Activated CD4-positive, alpha-beta memory T cell treated with anti-CD3 and anti-CD28 coated beads, Interleukin-2, amount 10 ng/mL, durations not matched to agents 7 days and 5 days (primary cell): Measurements from ENCODE around the gene CFAP99. TPM values are rescaled to one million over a fixed set of nuclear protein-coding genes. Genes with fewer than 3 reads are reported as not detected.

ENCODE experiments used
- CTCF ChIA-PET: fragments of 350-600 bp; sonication (Branson Sonifier 250); formaldehyde crosslinking; loops from one replicate; lab custom pipeline; 2021; ENCODE audit warnings: antibody characterized with exemption, inconsistent platforms; lab: Charles Lee
- POLR2A ChIA-PET: fragments of 350-600 bp; sonication (Branson Sonifier 250); formaldehyde crosslinking; loops from one replicate; lab custom pipeline; 2021; ENCODE audit warnings: antibody characterized with exemption; lab: Charles Lee
- DNase-seq: peaks from one replicate; pipeline ENCODE4 v3.0.0-alpha.2; 2020
- H3K27ac Mint-ChIP-seq: one replicate; pipeline ENCODE4 v1.8.0; 2021; ENCODE audit warnings: mild to moderate bottlenecking, mixed read lengths
- H3K27me3 Mint-ChIP-seq: one replicate; pipeline ENCODE4 v1.8.0; 2021; ENCODE audit warnings: mixed read lengths
- H3K36me3 Mint-ChIP-seq: one replicate; pipeline ENCODE4 v1.8.0; 2021; ENCODE audit warnings: low read depth, mixed read lengths
- H3K4me1 Mint-ChIP-seq: one replicate; pipeline ENCODE4 v1.8.0; 2021; ENCODE audit warnings: mixed read lengths
- H3K4me3 Mint-ChIP-seq: one replicate; pipeline ENCODE4 v1.8.0; 2021; ENCODE audit warnings: mild to moderate bottlenecking, mixed read lengths
- H3K9me3 Mint-ChIP-seq: one replicate; pipeline ENCODE4 v1.8.0; 2021; ENCODE audit warnings: mixed read lengths
- total RNA-seq, 2 experiments: library from RNA; stranded (reverse); gene quantifications; one replicate each; pipeline ENCODE4 v1.2.3, GENCODE V29; 2021

The CFAP99 gene
- total RNA-seq, 2 experiments from 2014 or later, result 0.08 TPM

- CTCF ChIA-PET, result interaction anchor here (1.0 to 1.8 kb wide), 2 partner anchors 52 to 176 kb away, joined by 3 to 6 read pairs; partner anchors contain the start of gene RNF4
- Mint-ChIP-seq H3K4me3 (peak overlapping the region; percentile 78), H3K4me1 (peaks cover 62% of the 10 kb centered on the region), H3K9me3 (no peaks in the 10 kb centered on the region), H3K36me3 (no peaks in the 10 kb centered on the region), H3K27me3 (peaks cover 23% of the 10 kb centered on the region), H3K27ac (peak overlapping the region; percentile 67)
- DNase-seq, result peak; percentile 28
- POLR2A ChIA-PET, result interaction anchor here (0.6 to 5.8 kb wide), 8 partner anchors 17 to 695 kb away, joined by 3 to 105 read pairs (median 4); partner anchors contain the start of genes HAUS3, MXD4, NELFA and POLN
Observed at GRCh38 chr4:2416564-2417225, 2.1 kb upstream of the CFAP99 start.

GRCh38 chr4:2417226-2417764 lies 1.5 kb upstream of the CFAP99 start:
- Mint-ChIP-seq H3K4me1 (peaks cover 56% of the 10 kb centered on the region), H3K27ac (peak overlapping the region; percentile 75), H3K9me3 (no peaks in the 10 kb centered on the region), H3K36me3 (no peaks in the 10 kb centered on the region), H3K4me3 (peak overlapping the region; percentile 92), H3K27me3 (peaks cover 26% of the 10 kb centered on the region)
- peak; percentile 39 for DNase-seq
- ChIA-PET CTCF (no interaction called here), POLR2A (interaction anchor here (1.1 to 5.8 kb wide), 2 partner anchors 51 to 409 kb away, joined by 3 to 105 read pairs; partner anchors contain the start of genes NELFA and RNF4)

- H3K27me3 Mint-ChIP-seq, result peaks cover 32% of the 10 kb centered on the region
- CTCF ChIA-PET, result interaction anchor here (0.7 to 4.1 kb wide), 8 partner anchors 16 to 200 kb away, joined by 3 to 15 read pairs (median 4); partner anchors contain the start of genes HAUS3, POLN and RNF4
- DNase-seq, result peak; percentile 35
Observed at GRCh38 chr4:2417765-2418649, 748 bp upstream of the CFAP99 start, which contains the start of gene ZFYVE28. TSS of gene ZFYVE28 (minus strand) at chr4:2418645. CDS start at chr4:2418323, 322 bp downstream.

GRCh38 chr4:2419814-2420213 lies 1.1 kb downstream of the CFAP99 start:
- Mint-ChIP-seq H3K4me1 (peaks cover 31% of the 10 kb centered on the region), H3K9me3 (no peaks in the 10 kb centered on the region), H3K4me3 (peak overlapping the region; percentile 27), H3K27me3 (peaks cover 32% of the 10 kb centered on the region), H3K27ac (no peak overlapping the region), H3K36me3 (no peaks in the 10 kb centered on the region)
- ChIA-PET POLR2A (interaction anchor here (0.9 to 2.0 kb wide), 8 partner anchors 12 to 180 kb away, joined by 3 to 21 read pairs (median 4); partner anchors contain the start of genes HAUS3, POLN and RNF4), CTCF (interaction anchor here (0.5 to 4.1 kb wide), 12 partner anchors 8 to 200 kb away, joined by 3 to 15 read pairs (median 4); partner anchors contain the start of genes HAUS3, MXD4, POLN and RNF4)
- no peak for DNase-seq

More at GRCh38 chr4:2417765-2418649, 748 bp upstream of the CFAP99 start, which contains the start of gene ZFYVE28:
- H3K4me3 Mint-ChIP-seq, result peak within 1 kb of the TSS; percentile 92
- peaks cover 49% of the 10 kb centered on the region for H3K4me1 Mint-ChIP-seq
- POLR2A ChIA-PET, result interaction anchor here (0.9 to 2.0 kb wide), 8 partner anchors 16 to 395 kb away, joined by 3 to 21 read pairs (median 8); partner anchors contain the start of genes HAUS3, MXD4, POLN and RNF4
- peak within 1 kb of the TSS; percentile 75 for H3K27ac Mint-ChIP-seq
- H3K36me3 Mint-ChIP-seq, result no peaks in the 10 kb centered on the region
- H3K9me3 Mint-ChIP-seq, result no peaks in the 10 kb centered on the region

GRCh38 chr4:2421928-2422327 lies 3.2 kb downstream of the CFAP99 start:
- ChIA-PET POLR2A (interaction anchor here (1.6 to 2.0 kb wide), 2 partner anchors 9 to 180 kb away, joined by 6 to 9 read pairs; partner anchors contain the start of genes HAUS3 and POLN), CTCF (interaction anchor here (0.6 to 4.1 kb wide), 7 partner anchors 9 to 330 kb away, joined by 3 to 15 read pairs (median 4); no protein-coding TSS in a partner anchor)
- no peak overlapping the region for H3K4me3 Mint-ChIP-seq
- H3K36me3 Mint-ChIP-seq, result no peaks in the 10 kb centered on the region
- H3K9me3 Mint-ChIP-seq, result no peaks in the 10 kb centered on the region
- DNase-seq, result no peak
- H3K27me3 Mint-ChIP-seq, result peaks cover 32% of the 10 kb centered on the region
- H3K4me1 Mint-ChIP-seq, result peaks cover 14% of the 10 kb centered on the region
- no peak overlapping the region for H3K27ac Mint-ChIP-seq

- no peaks in the 10 kb centered on the region for H3K36me3 Mint-ChIP-seq
- CTCF ChIA-PET, result interaction anchor here (1.2 kb wide), 1 partner anchor 16 kb away, joined by 3 read pairs; no protein-coding TSS in a partner anchor
- POLR2A ChIA-PET, result interaction anchor here (0.6 kb wide), 1 partner anchor 12 kb away, joined by 3 read pairs; no protein-coding TSS in a partner anchor
- H3K27me3 Mint-ChIP-seq, result peaks cover 32% of the 10 kb centered on the region
- H3K4me3 Mint-ChIP-seq, result no peak overlapping the region
- H3K4me1 Mint-ChIP-seq, result peaks cover 14% of the 10 kb centered on the region
- H3K27ac Mint-ChIP-seq, result no peak overlapping the region
- no peak for DNase-seq
- H3K9me3 Mint-ChIP-seq, result no peaks in the 10 kb centered on the region
Observed at GRCh38 chr4:2423066-2423465, 4.3 kb downstream of the CFAP99 start.

- ChIA-PET POLR2A (no interaction called here), CTCF (interaction anchor here (1.2 kb wide), 1 partner anchor 17 kb away, joined by 3 read pairs; no protein-coding TSS in a partner anchor)
- H3K9me3 Mint-ChIP-seq, result no peaks in the 10 kb centered on the region
- DNase-seq, result no peak
- H3K36me3 Mint-ChIP-seq, result no peaks in the 10 kb centered on the region
- peaks cover 32% of the 10 kb centered on the region for H3K27me3 Mint-ChIP-seq
- H3K4me3 Mint-ChIP-seq, result no peak overlapping the region
- H3K27ac Mint-ChIP-seq, result no peak overlapping the region
- H3K4me1 Mint-ChIP-seq, result peaks cover 14% of the 10 kb centered on the region
Observed at GRCh38 chr4:2423695-2424094, 4.9 kb downstream of the CFAP99 start.

- no peak overlapping the region for H3K27ac Mint-ChIP-seq
- H3K36me3 Mint-ChIP-seq, result no peaks in the 10 kb centered on the region
- peaks cover 7% of the 10 kb centered on the region for H3K4me1 Mint-ChIP-seq
- CTCF ChIA-PET, result interaction anchor here (0.8 kb wide), 1 partner anchor 204 kb away, joined by 3 read pairs; no protein-coding TSS in a partner anchor
- peaks cover 27% of the 10 kb centered on the region for H3K27me3 Mint-ChIP-seq
- POLR2A ChIA-PET, result interaction anchor here (2.0 kb wide), 1 partner anchor 12 kb away, joined by 6 read pairs; no protein-coding TSS in a partner anchor
- no peak for DNase-seq
- no peaks in the 10 kb centered on the region for H3K9me3 Mint-ChIP-seq
- H3K4me3 Mint-ChIP-seq, result no peak overlapping the region
Observed at GRCh38 chr4:2424581-2424980, 5.8 kb downstream of the CFAP99 start.

GRCh38 chr4:2425386-2426068 lies 6.8 kb downstream of the CFAP99 start:
- Mint-ChIP-seq H3K36me3 (no peaks in the 10 kb centered on the region), H3K27me3 (peaks cover 18% of the 10 kb centered on the region), H3K4me1 (no peaks in the 10 kb centered on the region), H3K9me3 (no peaks in the 10 kb centered on the region), H3K4me3 (no peak overlapping the region), H3K27ac (no peak overlapping the region)
- ChIA-PET POLR2A (interaction anchor here (1.1 to 2.0 kb wide), 2 partner anchors 13 to 42 kb away, joined by 3 to 6 read pairs; no protein-coding TSS in a partner anchor), CTCF (interaction anchor here (0.8 kb wide), 1 partner anchor 205 kb away, joined by 3 read pairs; no protein-coding TSS in a partner anchor)
- DNase-seq, result no peak

- Mint-ChIP-seq H3K4me1 (no peaks in the 10 kb centered on the region), H3K4me3 (no peak overlapping the region), H3K27ac (no peak overlapping the region), H3K9me3 (no peaks in the 10 kb centered on the region), H3K27me3 (peaks cover 13% of the 10 kb centered on the region), H3K36me3 (no peaks in the 10 kb centered on the region)
- no peak for DNase-seq
- CTCF ChIA-PET, result no interaction called here
- POLR2A ChIA-PET, result interaction anchor here (1.1 to 2.0 kb wide), 2 partner anchors 13 to 42 kb away, joined by 3 to 6 read pairs; no protein-coding TSS in a partner anchor
Observed at GRCh38 chr4:2426069-2426397, 7.3 kb downstream of the CFAP99 start.

GRCh38 chr4:2426711-2427275 lies 8.0 kb downstream of the CFAP99 start:
- H3K9me3 Mint-ChIP-seq, result no peaks in the 10 kb centered on the region
- no peak overlapping the region for H3K4me3 Mint-ChIP-seq
- POLR2A ChIA-PET, result interaction anchor here (2.4 kb wide), 1 partner anchor 14 kb away, joined by 9 read pairs; no protein-coding TSS in a partner anchor
- DNase-seq, result no peak
- H3K4me1 Mint-ChIP-seq, result no peaks in the 10 kb centered on the region
- H3K36me3 Mint-ChIP-seq, result no peaks in the 10 kb centered on the region
- no peak overlapping the region for H3K27ac Mint-ChIP-seq
- CTCF ChIA-PET, result no interaction called here
- peaks cover 10% of the 10 kb centered on the region for H3K27me3 Mint-ChIP-seq
